ENCODE data around the gene SOX9.

DNA sequence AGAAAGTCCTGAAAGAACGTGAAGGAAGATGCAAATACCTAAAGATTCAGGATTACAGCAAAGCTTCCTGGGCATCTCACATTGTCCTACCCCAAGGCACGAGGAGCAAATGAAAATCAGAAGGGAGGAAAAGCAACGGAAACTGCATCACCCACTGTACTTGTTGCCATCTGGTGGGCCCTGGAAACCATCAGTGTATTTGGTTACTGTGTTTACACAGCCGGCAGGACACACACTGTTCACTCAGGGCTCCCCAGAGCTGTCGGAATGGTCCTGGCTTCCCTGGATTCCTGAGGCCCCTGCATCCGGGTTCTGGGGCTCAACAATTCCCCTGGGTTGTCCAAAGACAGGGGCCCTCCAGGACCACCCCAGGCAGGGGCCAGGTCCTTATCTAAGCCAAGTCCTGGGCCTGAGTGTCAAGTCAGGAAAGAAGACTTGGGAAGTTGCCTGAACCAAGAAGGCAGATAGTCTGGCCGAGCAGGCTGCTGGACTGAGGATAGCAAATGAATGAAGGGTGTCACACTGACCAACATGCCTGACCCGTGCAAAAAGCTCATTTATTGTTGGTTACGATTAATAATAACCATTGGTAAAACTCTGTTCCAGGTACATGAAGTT lies 52.8 kb downstream of the SOX9 start:
- TF ChIP-seq EZH2 (IDR thresholded peaks at IDR 0.05; ENCODE audit: borderline replicate concordance, low read depth, low read length, poor library complexity, severe bottlenecking) = no peak
- TF ChIP-seq, protein P1, sequence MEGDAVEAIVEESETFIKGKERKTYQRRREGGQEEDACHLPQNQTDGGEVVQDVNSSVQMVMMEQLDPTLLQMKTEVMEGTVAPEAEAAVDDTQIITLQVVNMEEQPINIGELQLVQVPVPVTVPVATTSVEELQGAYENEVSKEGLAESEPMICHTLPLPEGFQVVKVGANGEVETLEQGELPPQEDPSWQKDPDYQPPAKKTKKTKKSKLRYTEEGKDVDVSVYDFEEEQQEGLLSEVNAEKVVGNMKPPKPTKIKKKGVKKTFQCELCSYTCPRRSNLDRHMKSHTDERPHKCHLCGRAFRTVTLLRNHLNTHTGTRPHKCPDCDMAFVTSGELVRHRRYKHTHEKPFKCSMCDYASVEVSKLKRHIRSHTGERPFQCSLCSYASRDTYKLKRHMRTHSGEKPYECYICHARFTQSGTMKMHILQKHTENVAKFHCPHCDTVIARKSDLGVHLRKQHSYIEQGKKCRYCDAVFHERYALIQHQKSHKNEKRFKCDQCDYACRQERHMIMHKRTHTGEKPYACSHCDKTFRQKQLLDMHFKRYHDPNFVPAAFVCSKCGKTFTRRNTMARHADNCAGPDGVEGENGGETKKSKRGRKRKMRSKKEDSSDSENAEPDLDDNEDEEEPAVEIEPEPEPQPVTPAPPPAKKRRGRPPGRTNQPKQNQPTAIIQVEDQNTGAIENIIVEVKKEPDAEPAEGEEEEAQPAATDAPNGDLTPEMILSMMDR (conservative IDR thresholded peaks at IDR 0.05; ENCODE audit: low read depth, low read length) = no peak

Data from A673 (cell line).